Amniotic epithelial cell (primary cell): ENCODE measurements around the gene OR10X1.

Source experiments
- DNase-seq: peaks from one replicate; pipeline ENCODE4 v3.0.0-alpha.2; 2010; ENCODE audit warnings: low read depth

Gene OR10X1

GRCh38 chr1:158579733-158580132 is at the start of gene OR10X1:
Gene OR10X1 (minus strand): TSS chr1:158579899. CDS start chr1:158579899, 0 bp downstream.
- DNase-seq: no peak

GRCh38 chr1:158613764-158614163 is 34.1 kb upstream of the OR10X1 start:
- DNase-seq: no peak

GRCh38 chr1:158611916-158612315 is 32.2 kb upstream of the OR10X1 start:
- DNase-seq: no peak

GRCh38 chr1:158607296-158607695 is 27.6 kb upstream of the OR10X1 start:
- DNase-seq: no peak

- no peak for DNase-seq
Measured at GRCh38 chr1:158604968-158605367, 25.3 kb upstream of the OR10X1 start, which contains the start of gene OR10Z1. Gene OR10Z1 (plus strand): TSS chr1:158605268. CDS start chr1:158606439, 1,171 bp downstream.

- no peak for DNase-seq
Measured at GRCh38 chr1:158600735-158601134, 21.0 kb upstream of the OR10X1 start.

GRCh38 chr1:158586942-158587341 is 7.2 kb upstream of the OR10X1 start:
- DNase-seq: no peak

- DNase-seq: no peak
Measured at GRCh38 chr1:158583962-158584361, 4.3 kb upstream of the OR10X1 start.

- no peak for DNase-seq
Measured at GRCh38 chr1:158577561-158577960, 2.1 kb downstream of the OR10X1 start.

- no peak for DNase-seq
Measured at GRCh38 chr1:158572226-158572625, 7.5 kb downstream of the OR10X1 start.

- DNase-seq: no peak
Measured at GRCh38 chr1:158570480-158570879, 9.2 kb downstream of the OR10X1 start, which contains the start of gene OR6P1. Gene OR6P1 (minus strand): TSS chr1:158570580. CDS start chr1:158563604, 6,976 bp downstream.

- DNase-seq: no peak
Measured at GRCh38 chr1:158564608-158565007, 15.1 kb downstream of the OR10X1 start.

GRCh38 chr1:158563853-158564252 is 15.8 kb downstream of the OR10X1 start:
- no peak for DNase-seq

GRCh38 chr1:158559696-158560095 is 20.0 kb downstream of the OR10X1 start:
- no peak for DNase-seq

GRCh38 chr1:158554352-158554751 is 25.3 kb downstream of the OR10X1 start, which contains the start of gene OR6Y1:
Gene OR6Y1 (minus strand): TSS chr1:158554405. CDS start chr1:158548105, 6,300 bp downstream.
- DNase-seq: no peak

- no peak for DNase-seq
Measured at GRCh38 chr1:158552296-158552695, 27.4 kb downstream of the OR10X1 start.

GRCh38 chr1:158547533-158547932 is 32.2 kb downstream of the OR10X1 start:
- no peak for DNase-seq

GRCh38 chr1:158537609-158538008 is 42.1 kb downstream of the OR10X1 start:
- DNase-seq: no peak

GRCh38 chr1:158534496-158534895 is 45.2 kb downstream of the OR10X1 start:
- DNase-seq: no peak
